ENCODE data around the gene BTBD18.

DNA sequence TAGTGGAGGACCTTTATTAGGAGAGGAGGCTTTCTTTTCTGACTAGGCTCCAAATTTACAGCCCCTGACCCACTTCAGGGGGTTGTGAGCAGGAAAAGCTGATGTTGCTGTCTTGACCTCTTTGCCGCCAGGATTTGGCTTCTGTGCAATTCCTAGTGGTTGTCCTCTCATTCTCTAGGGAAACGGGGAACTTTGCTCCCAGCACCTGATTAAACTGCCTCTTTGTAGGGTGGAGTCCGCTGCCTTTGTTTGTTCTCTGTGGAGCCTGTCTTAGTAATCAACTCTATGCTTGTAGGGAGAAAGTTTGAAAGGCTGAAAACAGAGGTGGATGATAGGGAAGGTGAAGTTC, 26.3 kb upstream of the BTBD18 start:
- TF ChIP-seq CTCF (IDR thresholded peaks at IDR 0.05) (no peak), POLR2A (IDR thresholded peaks at IDR 0.05) (no peak), EP300 (IDR thresholded peaks at IDR 0.05) (no peak), POLR2AphosphoS5 (IDR thresholded peaks at IDR 0.05) (peak in 1 of 3 donors; percentile 28)
